Activated CD8-positive, alpha-beta memory T cell treated with anti-CD3 and anti-CD28 coated beads for 24 hours (primary cell): ENCODE results near the gene SDCCAG8.

Experiments
- DNase-seq: peaks from one replicate; pipeline ENCODE4 v3.0.0-alpha.2; 2020

SDCCAG8 gene

GRCh38 chr1:243341074-243341473, 85.2 kb downstream of the SDCCAG8 start:
- no peak for DNase-seq

- DNase-seq: no peak
Measured at GRCh38 chr1:243343970-243344937, 88.4 kb downstream of the SDCCAG8 start.

DNA sequence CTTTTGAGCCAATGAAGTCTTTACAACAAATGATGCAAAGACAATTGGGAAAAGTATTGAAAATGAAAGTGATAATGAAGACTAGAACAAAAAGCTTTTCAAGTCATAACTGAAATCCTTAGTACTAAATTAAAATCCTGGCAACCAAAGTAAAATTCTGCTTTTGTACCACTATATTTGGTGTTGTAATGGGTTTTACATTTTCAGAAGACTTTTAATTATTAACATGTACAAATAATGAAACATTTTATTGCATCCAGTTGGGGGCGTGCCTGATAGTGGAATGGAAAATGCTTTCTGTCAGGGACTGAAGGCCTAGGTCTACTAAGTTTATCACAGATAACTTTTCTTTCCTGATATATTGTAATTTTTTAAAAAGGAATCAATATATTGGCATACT, 89.4 kb downstream of the SDCCAG8 start:
- DNase-seq: no peak

DNA sequence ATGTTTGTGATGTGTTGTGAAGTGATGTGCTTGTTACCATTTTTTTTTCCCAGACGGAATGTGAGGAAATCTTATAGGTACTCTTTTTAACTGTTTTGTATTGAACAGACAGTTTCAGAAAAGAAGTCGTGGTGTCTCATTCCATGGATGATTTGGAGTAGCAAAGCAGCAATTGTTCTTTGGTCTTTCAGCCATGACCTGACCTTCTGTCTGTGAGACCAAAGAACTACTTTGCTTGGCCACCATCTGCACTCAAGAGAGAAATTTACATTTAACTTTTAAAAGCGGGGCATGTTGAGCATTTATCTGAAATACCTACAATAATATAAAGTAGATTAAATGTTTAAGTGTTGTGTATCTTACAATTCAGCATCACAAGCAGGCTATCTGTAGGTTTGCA, 90.2 kb downstream of the SDCCAG8 start:
- no peak for DNase-seq

GRCh38 chr1:243346468-243346867, 90.6 kb downstream of the SDCCAG8 start:
- no peak for DNase-seq

DNA sequence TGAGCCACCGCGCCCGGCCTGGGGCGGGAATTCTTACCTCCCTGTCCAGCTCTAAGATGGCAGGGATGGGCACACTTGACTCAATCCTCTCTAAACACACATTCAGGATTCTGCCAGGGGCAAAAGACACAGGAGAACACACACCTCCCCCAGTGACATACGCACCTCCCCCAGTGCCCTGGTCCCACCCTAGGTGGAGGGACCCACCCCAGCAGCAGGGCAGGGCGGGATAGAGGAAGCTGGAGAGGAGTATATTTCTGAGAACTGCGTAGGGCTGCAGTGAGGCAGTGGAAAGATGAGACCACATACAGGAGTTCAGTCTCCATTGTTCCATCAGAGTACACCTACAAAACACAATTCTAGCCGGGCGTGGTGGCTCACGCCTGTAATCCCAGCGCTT, 92.5 kb downstream of the SDCCAG8 start:
- no peak for DNase-seq

- DNase-seq: no peak
Measured at GRCh38 chr1:243349128-243349527, 93.3 kb downstream of the SDCCAG8 start.

DNA sequence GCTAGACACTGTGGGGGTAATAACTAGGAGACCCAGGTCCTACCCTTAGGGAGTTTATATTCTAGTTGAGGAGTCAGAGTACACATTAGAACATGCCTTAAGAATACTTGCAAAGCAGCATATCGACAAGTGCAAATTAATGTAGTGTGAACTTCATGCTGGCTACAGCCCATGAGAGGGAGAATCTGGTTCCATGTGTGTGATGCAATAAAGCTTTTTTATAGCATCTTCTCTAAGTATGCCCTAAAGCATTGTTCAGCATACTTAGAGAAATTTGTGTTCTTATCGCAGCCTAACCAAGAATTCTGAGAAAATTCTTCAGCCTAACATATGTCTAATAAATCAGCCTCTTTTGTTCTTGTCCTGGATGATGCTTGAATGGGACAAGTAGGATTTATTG, 95.5 kb downstream of the SDCCAG8 start:
- DNase-seq: no peak

- no peak for DNase-seq
Measured at GRCh38 chr1:243354511-243355153, 98.8 kb downstream of the SDCCAG8 start.

DNA sequence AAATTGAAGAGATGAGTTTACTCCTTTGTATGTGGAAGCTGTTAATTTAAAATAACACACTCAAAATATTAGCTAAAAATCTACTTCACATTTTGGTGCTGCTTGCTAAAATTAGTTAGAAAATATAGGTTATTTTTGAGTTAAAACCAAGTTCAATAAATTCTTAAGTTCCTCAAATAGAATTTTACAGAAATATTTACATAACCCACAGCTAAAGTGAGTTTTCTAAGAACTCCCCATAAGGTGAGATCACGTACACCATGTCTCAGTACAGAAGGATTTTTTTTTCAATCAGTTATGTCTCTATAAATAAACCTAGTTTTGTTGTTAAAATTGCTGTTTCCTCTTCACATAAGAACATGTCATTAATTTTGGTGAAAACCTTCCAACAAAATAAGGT, 108.0 kb downstream of the SDCCAG8 start:
- DNase-seq: no peak

GRCh38 chr1:243364330-243364729, 108.5 kb downstream of the SDCCAG8 start:
- no peak for DNase-seq

DNA sequence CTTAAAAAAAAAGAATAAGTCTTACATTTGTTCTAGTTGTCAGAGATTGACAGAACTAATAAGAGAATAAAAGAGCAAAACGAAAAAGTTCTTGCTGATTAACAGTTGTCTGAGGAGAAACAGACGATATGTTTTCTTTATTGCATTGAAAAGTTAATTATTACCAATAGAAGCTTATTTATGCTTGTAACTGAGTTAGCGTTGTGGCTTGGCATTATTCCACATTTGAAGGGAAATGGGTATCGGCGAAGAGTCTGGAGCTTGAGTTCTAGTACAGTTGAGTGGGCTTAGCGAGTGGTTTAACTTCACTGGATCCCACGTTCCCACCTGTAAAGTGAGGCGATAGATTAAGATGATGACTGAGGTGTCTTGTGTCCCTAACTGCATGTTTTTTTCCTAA, 109.0 kb downstream of the SDCCAG8 start:
- no peak for DNase-seq

DNA sequence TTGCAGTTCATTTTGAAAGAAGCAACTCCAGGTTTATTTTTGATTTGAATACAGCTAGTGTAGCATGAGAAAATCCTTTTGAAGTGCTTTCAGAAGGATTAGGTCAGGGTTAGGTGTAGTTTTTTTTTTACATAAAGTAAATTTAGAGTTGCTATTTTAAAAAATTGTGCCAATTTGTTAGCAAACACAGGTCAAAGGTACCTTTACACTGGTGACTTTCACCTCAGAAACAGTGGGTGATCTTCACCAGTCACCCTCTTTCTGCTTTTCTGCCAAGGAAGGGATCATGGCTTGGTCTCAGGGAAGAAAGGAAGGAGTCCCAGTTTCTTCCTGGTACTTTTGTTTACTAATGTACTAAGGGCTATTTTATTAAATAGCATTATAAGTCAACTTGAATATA, 111.5 kb downstream of the SDCCAG8 start:
- no peak for DNase-seq

- DNase-seq: no peak
Measured at GRCh38 chr1:243374412-243374811, 118.6 kb downstream of the SDCCAG8 start.

DNA sequence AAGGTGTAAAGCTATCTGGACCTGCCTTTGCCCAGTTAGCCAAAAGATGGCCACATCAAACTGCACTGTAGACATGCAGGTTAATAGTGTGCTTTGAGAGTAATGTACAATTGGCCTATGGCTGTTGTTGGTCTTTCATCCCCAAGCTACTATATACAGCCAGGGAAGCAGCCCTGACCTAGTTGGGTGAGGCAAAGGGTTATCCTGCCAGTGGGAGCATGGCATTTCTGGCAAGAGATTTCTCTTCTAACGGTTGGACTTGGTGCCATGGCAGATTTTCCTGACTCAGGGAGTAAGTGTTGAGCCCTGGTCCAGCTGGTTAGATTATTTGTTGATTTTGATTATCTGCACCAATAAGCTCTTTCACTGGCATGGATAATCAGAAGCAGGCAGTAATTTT, 119.8 kb downstream of the SDCCAG8 start:
- DNase-seq: no peak

DNA sequence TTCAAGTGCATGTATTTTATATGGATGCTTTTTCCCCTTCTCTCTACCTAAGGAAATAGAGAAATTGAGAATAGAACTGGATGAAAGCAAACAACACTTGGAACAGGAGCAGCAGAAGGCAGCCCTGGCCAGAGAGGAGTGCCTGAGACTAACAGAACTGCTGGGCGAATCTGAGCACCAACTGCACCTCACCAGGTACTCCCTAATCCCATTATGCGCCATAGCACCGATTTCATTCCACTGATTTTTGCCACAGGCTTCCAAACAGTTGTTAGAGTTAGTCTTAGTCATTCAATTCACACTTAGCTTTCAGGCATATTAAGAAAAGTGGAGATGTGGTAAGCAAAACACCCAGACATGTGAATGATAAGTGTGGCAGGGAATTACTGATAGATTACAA, 122.8 kb downstream of the SDCCAG8 start:
- DNase-seq: no peak

DNA sequence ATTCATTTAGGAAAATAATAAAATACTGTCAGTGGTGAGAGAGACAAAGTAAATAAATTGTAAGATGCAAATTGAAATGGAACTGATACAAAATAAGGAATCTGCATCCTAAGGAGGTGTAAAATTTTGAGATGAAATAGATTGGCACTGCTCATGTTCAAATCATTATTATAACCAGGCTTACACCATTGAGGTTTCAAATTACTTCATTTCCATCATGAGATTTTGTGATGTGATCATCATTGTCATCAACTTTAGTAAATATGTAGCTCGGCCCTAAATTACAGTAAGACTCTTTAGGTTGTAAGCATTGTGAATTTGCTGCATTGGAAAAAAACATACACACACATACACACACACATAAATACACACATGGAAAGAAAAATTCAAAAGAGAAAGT, 123.4 kb downstream of the SDCCAG8 start:
- no peak for DNase-seq

GRCh38 chr1:243379706-243380105, 123.9 kb downstream of the SDCCAG8 start:
- DNase-seq: no peak

- DNase-seq: no peak
Measured at GRCh38 chr1:243388276-243388675, 132.4 kb downstream of the SDCCAG8 start.

DNA sequence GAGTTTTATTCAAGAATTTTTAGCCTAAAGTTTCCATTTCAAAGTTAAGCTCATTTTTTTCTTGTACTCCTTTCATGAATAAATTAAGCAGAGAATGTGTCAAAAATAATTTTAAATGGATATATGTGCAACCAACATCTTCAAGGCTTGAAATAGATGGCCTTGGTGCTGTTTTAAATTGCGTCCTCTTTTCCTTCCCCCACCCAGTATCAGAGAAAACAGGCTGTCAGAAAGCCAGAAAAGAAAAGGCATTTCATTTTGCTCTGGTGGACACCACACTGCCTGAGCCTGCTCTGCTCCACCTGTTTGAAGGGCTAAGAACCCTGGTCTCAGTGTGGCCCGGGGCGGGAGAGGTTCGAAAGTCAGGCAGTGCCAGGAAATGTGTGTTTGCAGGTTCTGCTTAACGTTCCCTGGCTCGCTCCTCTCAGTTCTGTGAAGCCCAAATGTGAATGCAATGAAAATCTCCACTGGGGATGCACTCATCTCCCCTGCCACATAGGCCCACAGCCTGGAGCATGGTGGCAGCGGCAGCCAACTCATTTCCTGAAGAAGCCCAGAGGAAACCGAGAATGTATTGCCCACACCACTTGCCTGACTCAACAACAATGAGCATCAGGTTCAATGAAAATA, 134.4 kb downstream of the SDCCAG8 start:
- DNase-seq: no peak

- DNase-seq: no peak
Measured at GRCh38 chr1:243391355-243391754, 135.5 kb downstream of the SDCCAG8 start.

GRCh38 chr1:243393096-243393495, 137.3 kb downstream of the SDCCAG8 start:
- no peak for DNase-seq

GRCh38 chr1:243394066-243394465, 138.2 kb downstream of the SDCCAG8 start:
- no peak for DNase-seq
